Peyer's patch (tissue), 4 donors: Measurements from ENCODE around the gene KLC1. TPM values are rescaled to one million over a fixed set of nuclear protein-coding genes. Genes with fewer than 3 reads are reported as not detected.

Source experiments
- DNase-seq, 3 donors: peaks; one replicate each; pipeline ENCODE4 v3.0.0-alpha.2; 2017 to 2019
- H3K27ac ChIP-seq, 4 donors: fragments of 200-600 bp; sonication (generic); one replicate each; pipeline ENCODE4 v1.5.1; 2016 to 2019
- H3K27me3 ChIP-seq, 2 donors: fragments of 200-600 bp; sonication (generic); one replicate each; pipeline ENCODE4 v1.5.1; 2019
- H3K36me3 ChIP-seq, 3 donors: fragments of 200-600 bp; sonication (generic); one replicate each; pipeline ENCODE4 v1.5.1; 2016 to 2019
- H3K4me1 ChIP-seq, 4 donors: fragments of 200-600 bp; sonication (generic); one replicate each; pipeline ENCODE4 v1.5.1; 2016 to 2019
- H3K4me3 ChIP-seq, 4 donors: fragments of 200-600 bp; sonication (generic); 1 replicate in 3 of 4; 2 replicates in 1 of 4; pipeline ENCODE4 v1.5.1; 2016 to 2019; ENCODE audit warnings: mild to moderate bottlenecking in 1 of 4
- H3K9me3 ChIP-seq, 4 donors: fragments of 200-600 bp; sonication (generic); one replicate each; pipeline ENCODE4 v1.5.1; 2016 to 2019; ENCODE audit warnings: mild to moderate bottlenecking in 1 of 4
- POLR2A ChIP-seq, 2 donors: fragments of 450-650 bp; IDR thresholded peaks; one replicate each; pipeline ENCODE4 v1.5.1; 2017; ENCODE audit warnings: antibody characterized with exemption in 2 of 2, mild to moderate bottlenecking in 2 of 2, moderate library complexity in 2 of 2
- total RNA-seq, 4 donors: library from RNA; depleted of rRNA; stranded (reverse); fragments of >200 nt; gene quantifications; one replicate each; pipeline ENCODE4 v1.1.0, GENCODE V29; 2016
- TF ChIP-seq, protein P1 (sequence below), 6 experiments: fragments of 450-650 bp in 4 of 6; fragments of 200-600 bp in 2 of 6; sonication (generic) in 1 of 6; IDR thresholded peaks; one replicate each; pipeline ENCODE4 v1.5.1; 2017 to 2019; ENCODE audit warnings: antibody characterized with exemption in 6 of 6, mild to moderate bottlenecking in 3 of 6, moderate library complexity in 1 of 6

Gene KLC1
- total RNA-seq, 4 donors from 2014 or later = 125 to 361 (median 270) TPM

- H3K4me1 ChIP-seq = peaks cover 0 to 6% (median 0%) of the 10 kb centered on the region in 4 donors
- H3K9me3 ChIP-seq = no peaks in the 10 kb centered on the region
- H3K4me3 ChIP-seq = no peak overlapping the region
- no peak for DNase-seq
- peaks cover 0 to 12% (median 0%) of the 10 kb centered on the region in 3 donors for H3K36me3 ChIP-seq
- TF ChIP-seq, protein P1, sequence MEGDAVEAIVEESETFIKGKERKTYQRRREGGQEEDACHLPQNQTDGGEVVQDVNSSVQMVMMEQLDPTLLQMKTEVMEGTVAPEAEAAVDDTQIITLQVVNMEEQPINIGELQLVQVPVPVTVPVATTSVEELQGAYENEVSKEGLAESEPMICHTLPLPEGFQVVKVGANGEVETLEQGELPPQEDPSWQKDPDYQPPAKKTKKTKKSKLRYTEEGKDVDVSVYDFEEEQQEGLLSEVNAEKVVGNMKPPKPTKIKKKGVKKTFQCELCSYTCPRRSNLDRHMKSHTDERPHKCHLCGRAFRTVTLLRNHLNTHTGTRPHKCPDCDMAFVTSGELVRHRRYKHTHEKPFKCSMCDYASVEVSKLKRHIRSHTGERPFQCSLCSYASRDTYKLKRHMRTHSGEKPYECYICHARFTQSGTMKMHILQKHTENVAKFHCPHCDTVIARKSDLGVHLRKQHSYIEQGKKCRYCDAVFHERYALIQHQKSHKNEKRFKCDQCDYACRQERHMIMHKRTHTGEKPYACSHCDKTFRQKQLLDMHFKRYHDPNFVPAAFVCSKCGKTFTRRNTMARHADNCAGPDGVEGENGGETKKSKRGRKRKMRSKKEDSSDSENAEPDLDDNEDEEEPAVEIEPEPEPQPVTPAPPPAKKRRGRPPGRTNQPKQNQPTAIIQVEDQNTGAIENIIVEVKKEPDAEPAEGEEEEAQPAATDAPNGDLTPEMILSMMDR (IDR thresholded peaks at IDR 0.05) = no peak
- TF ChIP-seq POLR2A (IDR thresholded peaks at IDR 0.05) = no peak
- peak overlapping the region in 3 of 4 donors; percentile 2 to 52 (median 8) for H3K27ac ChIP-seq
- H3K27me3 ChIP-seq = no peaks in the 10 kb centered on the region
Measured at GRCh38 chr14:103594265-103594664, 34.7 kb upstream of the KLC1 start.

DNA sequence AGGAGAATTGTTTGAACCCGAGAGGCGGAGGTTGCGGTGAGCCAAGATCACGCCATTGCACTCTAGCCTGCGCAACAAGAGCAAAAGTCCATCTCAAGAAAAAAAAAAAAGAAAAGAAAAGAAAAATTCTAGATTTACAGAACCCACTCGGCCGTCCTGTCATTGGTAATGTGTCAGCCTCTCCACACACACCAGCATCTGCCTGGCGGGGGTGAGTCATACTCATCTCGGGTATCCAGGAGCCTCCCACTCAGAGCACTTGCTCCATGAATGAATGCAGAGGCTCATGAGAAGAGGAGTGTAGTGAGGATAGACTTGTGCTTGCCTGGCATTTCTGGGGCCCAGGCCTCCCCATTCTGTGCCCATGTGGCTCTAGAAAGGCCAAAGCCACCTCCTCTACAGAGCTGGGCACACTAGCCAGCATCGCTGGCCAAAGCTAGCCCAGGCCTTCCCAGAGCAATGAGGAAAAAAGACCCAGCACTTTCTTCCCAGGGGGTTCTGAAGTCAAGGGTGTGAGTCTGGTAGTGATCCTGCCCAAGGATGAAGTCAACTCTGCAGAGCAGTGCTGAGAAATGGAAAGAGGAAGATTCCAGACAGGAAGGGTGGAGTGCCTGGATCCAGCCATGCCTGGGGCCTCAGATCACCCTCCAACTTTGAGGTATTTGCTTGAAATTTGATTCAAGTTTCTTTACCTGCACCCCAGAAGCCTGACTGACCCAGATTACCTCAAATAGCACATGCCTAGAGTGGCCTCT, 31.2 kb upstream of the KLC1 start:
- Histone ChIP-seq H3K9me3 (no peaks in the 10 kb centered on the region), H3K4me3 (no peak overlapping the region), H3K36me3 (no peaks in the 10 kb centered on the region), H3K4me1 (peaks cover 0 to 6% (median 0%) of the 10 kb centered on the region in 4 donors), H3K27ac (no peak overlapping the region), H3K27me3 (no peaks in the 10 kb centered on the region)
- no peak for DNase-seq
- no peak for TF ChIP-seq POLR2A (IDR thresholded peaks at IDR 0.05)
- TF ChIP-seq, protein P1 (IDR thresholded peaks at IDR 0.05) = no peak

- no peaks in the 10 kb centered on the region for H3K9me3 ChIP-seq
- H3K36me3 ChIP-seq = no peaks in the 10 kb centered on the region
- no peak overlapping the region for H3K27ac ChIP-seq
- DNase-seq = no peak
- H3K4me3 ChIP-seq = no peak overlapping the region
- TF ChIP-seq, protein P1 (IDR thresholded peaks at IDR 0.05) = no peak
- TF ChIP-seq POLR2A (IDR thresholded peaks at IDR 0.05) = no peak
- no peaks in the 10 kb centered on the region for H3K4me1 ChIP-seq
- no peaks in the 10 kb centered on the region for H3K27me3 ChIP-seq
Measured at GRCh38 chr14:103600503-103600902, 28.5 kb upstream of the KLC1 start.

DNA sequence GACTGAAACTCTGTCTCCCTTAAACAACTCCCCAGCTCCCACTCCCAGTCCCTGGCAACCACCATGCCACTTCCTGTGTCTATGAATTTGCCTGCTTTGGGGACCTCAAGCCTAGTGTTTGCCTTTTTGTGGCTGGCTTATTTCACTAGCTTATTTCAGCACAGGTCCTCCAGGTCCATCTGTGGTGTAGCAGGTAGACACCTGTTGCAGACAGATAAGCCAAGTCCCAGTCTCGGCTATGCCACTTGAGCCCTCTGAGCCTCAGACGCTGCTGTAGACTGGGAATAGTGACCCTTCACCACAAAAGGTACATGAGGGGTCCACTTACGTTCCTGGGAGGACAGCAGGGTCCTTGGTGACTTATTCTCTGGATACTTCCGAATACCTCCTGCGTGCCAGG, 24.4 kb upstream of the KLC1 start:
- Histone ChIP-seq H3K36me3 (no peaks in the 10 kb centered on the region), H3K9me3 (no peaks in the 10 kb centered on the region), H3K4me1 (peaks cover 0 to 23% (median 12%) of the 10 kb centered on the region in 4 donors), H3K27ac (no peak overlapping the region), H3K4me3 (no peak overlapping the region), H3K27me3 (no peaks in the 10 kb centered on the region)
- no peak for TF ChIP-seq POLR2A (IDR thresholded peaks at IDR 0.05)
- TF ChIP-seq, protein P1 (IDR thresholded peaks at IDR 0.05) = no peak
- no peak for DNase-seq

GRCh38 chr14:103606963-103607668, 21.9 kb upstream of the KLC1 start:
- no peaks in the 10 kb centered on the region for H3K36me3 ChIP-seq
- H3K4me3 ChIP-seq = peak overlapping the region in 3 of 4 donors; percentile 15 to 33 (median 23)
- DNase-seq = peak; percentile 68 to 89 (median 71)
- H3K9me3 ChIP-seq = peaks cover 0 to 9% (median 4%) of the 10 kb centered on the region in 4 donors
- no peaks in the 10 kb centered on the region for H3K27me3 ChIP-seq
- H3K4me1 ChIP-seq = peaks cover 0 to 23% (median 12%) of the 10 kb centered on the region in 4 donors
- TF ChIP-seq, protein P1 (IDR thresholded peaks at IDR 0.05) = peak in 4 of 6 experiments; percentile 16 to 28 (median 24)
- peak in 1 of 2 donors; percentile 9 for TF ChIP-seq POLR2A (IDR thresholded peaks at IDR 0.05)
- H3K27ac ChIP-seq = peak overlapping the region in 1 of 4 donors; percentile 20
